Central memory CD8-positive, alpha-beta T cell (primary cell): Measurements from ENCODE around the gene CORO2A.

ENCODE experiments used
- ATAC-seq: fragments of 150-1000 bp; cut with Tn5 transposase; replicated peaks from 2 replicates; pipeline ENCODE4 v1.10.0; 2022; ENCODE audit warnings: mild to moderate bottlenecking, moderate FRiP score, moderate number of reproducible peaks; ENCODE audit not compliant: poor library complexity, severe bottlenecking; ENCODE audit errors: extremely low read depth
- DNase-seq, 2 donors: peaks; one replicate each; pipeline ENCODE4 v3.0.0; 2021; ENCODE audit warnings: low spot score in 2 of 2
- H3K27ac Mint-ChIP-seq: one replicate; pipeline ENCODE4 v1.8.0; 2022; ENCODE audit warnings: low read depth, mild to moderate bottlenecking, moderate library complexity, mixed read lengths
- H3K27me3 Mint-ChIP-seq: one replicate; pipeline ENCODE4 v1.8.0; 2022; ENCODE audit warnings: mixed read lengths
- H3K36me3 Mint-ChIP-seq: one replicate; pipeline ENCODE4 v1.8.0; 2022; ENCODE audit warnings: mild to moderate bottlenecking, moderate library complexity, mixed read lengths; ENCODE audit not compliant: insufficient read depth
- H3K4me1 Mint-ChIP-seq: one replicate; pipeline ENCODE4 v1.8.0; 2022; ENCODE audit warnings: mixed read lengths
- H3K4me3 Mint-ChIP-seq: one replicate; pipeline ENCODE4 v1.8.0; 2022; ENCODE audit warnings: mild to moderate bottlenecking, moderate library complexity, mixed read lengths
- H3K9me3 Mint-ChIP-seq: one replicate; pipeline ENCODE4 v1.8.0; 2022; ENCODE audit warnings: mixed read lengths

CORO2A gene

DNA sequence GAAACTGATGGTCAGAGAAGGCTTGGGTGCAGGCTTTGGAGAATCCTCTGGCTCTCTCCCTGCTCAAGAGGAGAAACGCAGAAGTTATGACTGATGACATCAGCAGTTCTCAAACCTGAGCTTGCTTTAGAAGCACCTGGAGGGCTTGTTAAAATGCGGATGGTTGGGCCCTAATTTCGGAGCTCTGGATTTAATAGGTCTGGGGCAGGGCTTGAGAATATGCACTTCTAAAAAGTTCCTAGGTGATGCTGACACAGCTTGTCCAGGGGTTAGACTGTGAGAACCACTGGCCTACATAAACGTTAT lies 36.6 kb upstream of the CORO2A start:
- H3K4me3 Mint-ChIP-seq, result no peak overlapping the region
- H3K9me3 Mint-ChIP-seq, result no peaks in the 10 kb centered on the region
- no peak overlapping the region for H3K27ac Mint-ChIP-seq
- ATAC-seq (no peak), DNase-seq (no peak)
- no peaks in the 10 kb centered on the region for H3K4me1 Mint-ChIP-seq
- no peaks in the 10 kb centered on the region for H3K27me3 Mint-ChIP-seq
- peaks cover 9% of the 10 kb centered on the region for H3K36me3 Mint-ChIP-seq

DNA sequence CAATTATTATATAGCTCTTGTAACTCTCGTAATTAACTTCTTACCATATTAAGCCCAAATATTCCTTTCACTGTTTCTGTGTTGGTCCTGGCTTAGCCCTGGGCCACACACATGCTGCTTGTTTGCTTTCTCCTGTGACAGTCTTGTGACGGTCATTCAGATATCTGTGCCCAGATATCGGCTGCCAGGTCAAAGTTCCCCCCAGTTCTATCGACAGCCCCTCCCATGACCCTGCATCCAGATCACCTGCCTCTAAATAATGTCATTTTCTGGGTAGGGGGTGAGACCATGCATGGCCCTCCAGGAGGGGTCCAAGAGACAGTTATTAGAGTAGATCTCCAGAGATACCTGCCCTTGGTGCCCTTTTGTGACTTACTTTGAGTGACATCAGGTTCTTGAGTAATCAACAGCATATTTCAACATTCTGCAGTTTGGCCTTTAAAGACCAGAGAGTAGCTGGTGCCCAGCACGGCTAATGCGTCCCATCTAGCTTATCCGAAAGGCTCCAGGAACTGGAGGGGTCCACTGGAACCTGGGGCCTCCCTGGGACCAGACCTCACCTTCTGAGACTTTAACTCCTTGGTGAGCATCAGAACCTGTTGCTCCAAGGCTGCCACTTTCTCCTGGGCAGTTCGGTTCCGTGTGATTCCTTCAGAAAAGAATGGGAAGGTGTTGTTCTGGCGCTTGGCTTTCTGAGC lies 36.1 kb upstream of the CORO2A start:
- no peaks in the 10 kb centered on the region for H3K9me3 Mint-ChIP-seq
- ATAC-seq, result no peak
- H3K27ac Mint-ChIP-seq, result no peak overlapping the region
- H3K27me3 Mint-ChIP-seq, result no peaks in the 10 kb centered on the region
- H3K36me3 Mint-ChIP-seq, result peaks cover 8% of the 10 kb centered on the region
- DNase-seq, result no peak
- H3K4me3 Mint-ChIP-seq, result no peak overlapping the region
- no peaks in the 10 kb centered on the region for H3K4me1 Mint-ChIP-seq

DNA sequence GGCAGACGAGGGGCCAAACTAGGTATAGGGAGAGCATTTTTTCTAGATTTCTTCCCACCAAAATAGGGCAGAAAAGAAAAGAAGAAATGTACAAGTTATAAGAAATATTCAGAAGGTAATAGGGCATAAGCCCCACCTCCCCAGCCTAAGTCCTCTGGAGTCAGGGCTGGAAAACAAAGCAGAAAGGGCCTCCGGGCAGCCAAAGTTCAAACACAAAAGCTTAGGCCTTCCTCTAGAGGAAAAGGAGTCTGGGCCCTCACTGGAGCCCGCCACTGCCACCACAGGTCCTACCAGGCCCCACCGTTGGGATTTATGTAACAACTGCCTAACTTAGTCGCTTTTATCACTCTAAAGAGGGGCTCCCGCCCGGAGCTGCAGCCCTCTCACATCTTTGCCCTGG lies 35.4 kb upstream of the CORO2A start:
- Mint-ChIP-seq H3K9me3 (no peaks in the 10 kb centered on the region), H3K4me3 (no peak overlapping the region), H3K27ac (no peak overlapping the region), H3K4me1 (peaks cover 5% of the 10 kb centered on the region), H3K36me3 (peaks cover 7% of the 10 kb centered on the region), H3K27me3 (no peaks in the 10 kb centered on the region)
- ATAC-seq (no peak), DNase-seq (no peak)

DNA sequence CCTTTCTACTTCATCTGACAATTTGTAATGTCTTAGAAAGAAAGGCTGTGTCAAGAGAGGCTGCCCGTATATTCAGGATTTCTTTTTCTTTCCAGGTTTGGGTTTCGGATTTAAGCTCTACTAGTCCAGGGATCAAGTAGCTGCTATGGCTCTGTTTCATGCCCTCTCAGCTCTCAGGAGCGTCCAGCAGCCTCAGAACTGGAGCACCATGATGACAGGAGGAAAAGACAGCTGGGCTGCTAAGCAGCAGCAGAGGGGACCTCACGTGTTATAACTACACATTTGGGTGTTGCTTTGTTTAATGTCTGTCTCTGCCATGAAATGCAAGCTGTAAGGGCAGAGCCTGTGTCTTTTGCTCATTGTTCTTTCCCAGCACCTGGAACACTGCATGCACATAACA lies 34.5 kb upstream of the CORO2A start:
- Mint-ChIP-seq H3K9me3 (no peaks in the 10 kb centered on the region), H3K27ac (no peak overlapping the region), H3K4me3 (no peak overlapping the region), H3K36me3 (peaks cover 4% of the 10 kb centered on the region), H3K4me1 (peaks cover 6% of the 10 kb centered on the region), H3K27me3 (no peaks in the 10 kb centered on the region)
- DNase-seq, result no peak
- ATAC-seq, result no peak

DNA sequence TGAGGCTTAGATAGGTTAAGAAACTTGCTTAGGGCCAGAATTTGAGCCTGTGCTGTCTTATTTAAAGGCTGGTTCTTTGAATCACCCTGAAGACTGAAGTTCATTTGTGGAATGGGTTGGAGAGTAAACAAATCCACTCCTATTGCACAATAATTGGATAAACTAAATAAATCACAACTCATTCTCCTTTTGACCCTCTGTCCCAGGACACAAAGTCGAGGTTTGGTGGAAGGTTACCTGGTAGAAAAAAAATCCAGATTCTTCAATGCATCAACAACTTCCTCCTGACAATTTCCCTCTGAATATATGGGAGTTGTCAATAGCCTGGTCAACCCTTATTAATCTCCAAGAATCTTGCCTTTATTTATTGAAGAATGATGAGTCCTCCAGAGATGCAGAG lies 34.1 kb upstream of the CORO2A start:
- DNase-seq, result no peak
- H3K4me1 Mint-ChIP-seq, result peaks cover 6% of the 10 kb centered on the region
- no peak overlapping the region for H3K27ac Mint-ChIP-seq
- no peak overlapping the region for H3K4me3 Mint-ChIP-seq
- no peaks in the 10 kb centered on the region for H3K27me3 Mint-ChIP-seq
- no peak for ATAC-seq
- peaks cover 4% of the 10 kb centered on the region for H3K36me3 Mint-ChIP-seq
- H3K9me3 Mint-ChIP-seq, result no peaks in the 10 kb centered on the region

DNA sequence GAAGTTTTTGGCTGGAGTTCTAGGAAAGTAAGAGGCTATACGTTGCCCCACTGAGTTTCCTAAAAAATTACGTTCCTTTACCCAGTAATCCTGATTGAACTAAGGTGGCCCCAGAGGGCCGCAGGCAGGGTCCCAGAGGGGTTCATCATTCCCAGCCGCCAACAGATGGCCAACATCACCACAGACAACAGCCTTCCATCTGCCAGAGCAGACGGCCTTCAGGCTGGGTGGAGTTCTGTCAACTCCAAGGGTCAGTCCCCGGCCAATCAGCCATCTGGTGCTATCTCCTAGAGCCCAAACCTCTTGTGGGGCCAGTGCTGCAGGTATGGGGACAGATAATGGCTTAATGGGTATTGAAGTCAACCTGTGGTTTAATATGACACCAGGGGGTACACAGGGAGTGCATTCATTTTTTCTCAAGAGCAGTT lies 32.6 kb upstream of the CORO2A start:
- H3K36me3 Mint-ChIP-seq, result peaks cover 7% of the 10 kb centered on the region
- ATAC-seq, result no peak
- H3K4me3 Mint-ChIP-seq, result no peak overlapping the region
- no peaks in the 10 kb centered on the region for H3K9me3 Mint-ChIP-seq
- DNase-seq, result no peak
- H3K4me1 Mint-ChIP-seq, result peaks cover 6% of the 10 kb centered on the region
- no peaks in the 10 kb centered on the region for H3K27me3 Mint-ChIP-seq
- no peak overlapping the region for H3K27ac Mint-ChIP-seq

DNA sequence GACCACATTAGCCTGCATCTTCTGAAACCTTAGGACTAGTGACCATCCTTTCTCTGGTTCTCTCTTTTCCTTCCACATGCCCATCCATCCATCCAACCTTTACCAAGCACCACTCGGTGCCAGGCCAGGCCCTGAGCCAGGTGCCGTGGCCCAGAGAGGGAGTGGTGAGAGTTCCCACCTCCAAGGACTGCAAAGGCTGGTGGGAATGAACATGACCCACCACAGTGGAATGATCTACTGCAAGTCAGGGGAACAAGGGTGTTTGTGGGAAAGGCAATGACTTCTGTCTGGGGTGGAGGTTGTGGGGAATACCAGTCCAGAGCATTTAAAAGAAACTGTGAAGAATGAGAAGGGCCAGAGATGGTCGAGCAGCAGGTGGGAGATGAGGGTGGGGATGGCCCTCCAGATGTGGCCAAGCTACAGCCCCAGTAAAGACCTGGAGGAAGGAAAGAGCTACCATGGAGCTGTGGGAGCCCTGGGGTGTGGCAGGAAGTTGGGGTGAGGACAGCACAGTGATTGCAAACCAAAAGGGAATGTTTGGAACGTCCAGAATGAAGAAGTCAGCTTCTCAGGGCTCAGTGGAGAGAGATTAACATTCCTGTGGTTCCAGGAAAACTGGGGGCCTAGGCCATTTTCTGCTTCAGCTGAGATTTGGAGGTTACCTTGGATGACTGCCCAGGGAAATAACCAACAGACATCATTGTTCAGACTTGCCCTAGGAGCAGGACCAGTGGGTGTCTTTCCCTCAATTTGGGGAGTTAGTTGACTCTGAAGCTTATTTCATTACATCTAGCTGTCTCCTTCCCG lies 30.7 kb upstream of the CORO2A start:
- ATAC-seq, result no peak

DNA sequence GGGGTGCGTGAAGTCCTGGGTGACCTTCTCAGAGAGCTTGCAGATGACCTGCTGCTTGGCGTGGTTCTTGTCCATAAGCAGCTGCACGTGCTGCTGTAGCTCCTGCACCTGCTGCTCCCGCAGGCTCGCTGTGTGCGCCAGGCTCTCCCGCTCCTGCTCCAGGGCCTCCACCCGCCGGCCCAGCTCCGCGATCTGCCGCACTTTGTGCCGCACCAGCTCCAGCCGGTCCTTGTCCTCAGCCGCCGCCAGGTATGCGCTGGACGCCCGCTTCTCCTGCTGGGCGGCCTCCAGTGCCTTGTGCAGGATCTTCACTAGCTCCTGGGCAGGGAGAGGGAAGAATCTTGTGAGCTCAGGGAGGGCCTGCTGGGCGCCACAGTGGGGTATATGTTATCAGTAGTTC lies 28.5 kb upstream of the CORO2A start:
- no peak for DNase-seq
- H3K27me3 Mint-ChIP-seq, result no peaks in the 10 kb centered on the region
- ATAC-seq, result no peak
- peaks cover 6% of the 10 kb centered on the region for H3K4me1 Mint-ChIP-seq
- H3K4me3 Mint-ChIP-seq, result no peak overlapping the region
- no peaks in the 10 kb centered on the region for H3K9me3 Mint-ChIP-seq
- H3K27ac Mint-ChIP-seq, result no peak overlapping the region
- peaks cover 7% of the 10 kb centered on the region for H3K36me3 Mint-ChIP-seq

More for the DNA sequence above, 30.7 kb upstream of the CORO2A start:
- Mint-ChIP-seq H3K4me3 (no peak overlapping the region), H3K36me3 (peaks cover 8% of the 10 kb centered on the region), H3K27me3 (no peaks in the 10 kb centered on the region), H3K27ac (peak overlapping the region; percentile 20), H3K4me1 (peaks cover 6% of the 10 kb centered on the region), H3K9me3 (no peaks in the 10 kb centered on the region)
- no peak for DNase-seq

DNA sequence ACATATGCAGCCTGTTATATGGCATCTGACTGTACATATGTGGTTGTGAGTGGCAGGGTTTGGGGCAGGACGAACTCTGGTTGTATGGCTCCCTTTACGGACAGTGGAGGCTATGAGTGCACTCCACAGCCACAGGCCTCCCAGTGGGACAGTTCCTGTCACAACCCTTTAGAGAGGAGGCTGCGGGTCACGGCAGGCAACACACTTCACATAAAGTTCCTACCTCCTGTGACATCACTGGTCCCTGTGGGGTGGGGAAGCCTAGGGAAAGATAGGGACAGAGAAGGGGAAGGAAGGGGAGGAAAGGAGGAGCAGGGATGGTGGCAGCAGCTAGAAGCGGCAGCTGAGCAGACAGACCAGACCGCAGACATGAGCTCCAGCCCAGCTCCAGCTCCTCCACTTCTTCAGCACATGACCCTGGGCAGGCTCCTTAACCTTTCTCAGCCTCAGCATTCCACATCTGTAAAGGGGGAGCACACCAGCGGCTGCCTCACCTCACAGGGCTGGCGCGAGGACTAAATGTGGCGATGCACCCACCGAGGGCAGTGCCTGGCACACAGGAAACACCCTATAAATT lies 27.4 kb upstream of the CORO2A start:
- Mint-ChIP-seq H3K4me3 (no peak overlapping the region), H3K4me1 (peaks cover 6% of the 10 kb centered on the region), H3K36me3 (peaks cover 9% of the 10 kb centered on the region), H3K9me3 (no peaks in the 10 kb centered on the region), H3K27me3 (no peaks in the 10 kb centered on the region), H3K27ac (no peak overlapping the region)
- DNase-seq (no peak), ATAC-seq (no peak)

DNA sequence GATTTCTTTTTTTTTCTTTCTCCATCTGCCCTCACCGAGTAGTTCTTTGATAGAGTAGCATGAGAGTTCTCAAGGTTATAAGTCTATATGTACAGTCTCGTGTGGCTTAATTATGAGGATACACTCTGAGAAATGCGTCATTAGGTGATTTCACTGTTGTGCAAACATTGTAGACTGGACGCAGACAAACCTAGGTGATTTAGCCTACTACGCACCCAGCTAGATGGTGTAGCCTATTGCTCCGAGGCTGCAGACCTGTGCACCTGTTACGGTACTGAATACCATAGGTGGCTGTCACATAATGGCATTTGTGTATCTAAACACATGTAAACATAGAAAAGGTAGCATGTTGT lies 26.9 kb upstream of the CORO2A start:
- no peak for ATAC-seq
- DNase-seq, result no peak
- H3K4me1 Mint-ChIP-seq, result peaks cover 6% of the 10 kb centered on the region
- peaks cover 9% of the 10 kb centered on the region for H3K36me3 Mint-ChIP-seq
- no peak overlapping the region for H3K4me3 Mint-ChIP-seq
- H3K9me3 Mint-ChIP-seq, result no peaks in the 10 kb centered on the region
- no peaks in the 10 kb centered on the region for H3K27me3 Mint-ChIP-seq
- no peak overlapping the region for H3K27ac Mint-ChIP-seq

DNA sequence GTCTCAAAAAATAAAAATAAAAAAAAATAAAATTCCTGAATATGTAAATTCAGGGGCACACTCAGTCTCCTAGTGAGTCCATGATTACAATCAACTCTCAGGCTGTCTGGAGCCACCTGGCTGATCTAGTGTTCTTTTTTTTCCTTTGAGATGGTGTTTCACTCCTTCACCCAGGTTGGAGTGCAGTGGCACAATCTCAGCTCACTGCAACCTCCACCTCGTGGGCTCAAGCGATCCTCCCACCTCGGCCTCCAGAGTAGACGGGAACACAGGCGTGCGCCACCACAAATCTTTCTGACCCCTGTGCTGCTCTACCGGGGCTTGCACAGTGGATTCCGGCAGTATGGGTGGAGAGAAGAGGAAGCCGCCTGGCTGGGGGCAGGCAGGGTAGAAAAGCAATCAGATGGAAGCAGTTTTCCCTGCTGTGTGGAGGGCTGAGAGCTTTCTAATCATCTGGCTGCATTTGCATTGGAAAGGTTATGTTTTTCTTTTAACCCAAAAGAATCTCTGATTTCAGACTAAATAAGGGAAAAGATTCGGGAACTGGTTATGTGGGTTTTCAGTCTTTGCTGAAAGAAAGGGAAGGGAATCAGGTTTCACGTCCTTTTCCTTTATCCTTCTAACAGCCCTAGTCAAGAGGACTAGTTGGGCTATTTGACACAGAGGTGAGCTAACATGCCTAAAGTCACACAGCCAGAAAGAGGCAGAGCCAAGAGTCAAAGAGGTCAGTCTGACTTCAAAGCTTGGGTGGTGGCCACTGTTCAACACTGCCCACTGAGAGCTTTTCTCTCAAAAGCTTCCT lies 26.3 kb upstream of the CORO2A start:
- Mint-ChIP-seq H3K27me3 (no peaks in the 10 kb centered on the region), H3K27ac (no peak overlapping the region), H3K4me3 (no peak overlapping the region), H3K36me3 (peaks cover 9% of the 10 kb centered on the region), H3K4me1 (peaks cover 6% of the 10 kb centered on the region), H3K9me3 (no peaks in the 10 kb centered on the region)
- ATAC-seq (no peak), DNase-seq (no peak)

DNA sequence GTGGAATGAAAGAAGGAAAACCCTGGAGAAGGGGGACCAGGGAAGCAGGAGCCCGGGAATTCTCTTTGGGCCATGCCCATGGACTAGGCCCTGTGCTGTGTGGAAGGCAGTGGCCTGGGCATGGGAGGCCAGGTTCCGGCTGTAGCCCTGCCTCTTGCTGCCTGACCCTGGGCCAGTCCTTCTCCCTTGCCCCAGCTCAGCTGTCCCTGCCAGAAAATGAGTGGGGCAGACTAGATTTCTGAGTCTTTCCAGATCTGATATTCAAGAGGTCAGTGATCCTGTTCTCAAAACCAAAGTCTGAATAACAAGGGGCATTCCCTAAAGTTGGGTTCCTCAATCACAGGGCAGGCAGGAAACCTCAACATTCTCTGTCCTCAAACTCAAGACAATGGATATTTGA lies 24.8 kb upstream of the CORO2A start:
- H3K27me3 Mint-ChIP-seq, result no peaks in the 10 kb centered on the region
- DNase-seq (no peak), ATAC-seq (no peak)
- H3K4me1 Mint-ChIP-seq, result no peaks in the 10 kb centered on the region
- H3K27ac Mint-ChIP-seq, result no peak overlapping the region
- H3K4me3 Mint-ChIP-seq, result no peak overlapping the region
- H3K9me3 Mint-ChIP-seq, result no peaks in the 10 kb centered on the region
- peaks cover 11% of the 10 kb centered on the region for H3K36me3 Mint-ChIP-seq
